ENCODE results near the gene MLLT6. TPM values are rescaled to one million over a fixed set of nuclear protein-coding genes. Genes with fewer than 3 reads are reported as not detected.

Gene MLLT6
- total RNA-seq = 100 to 1,000 TPM in 1 of 10 donors, 10 to 100 TPM in 9; 56.3 to 100 (median 67.5) TPM
- 100 to 1,000 TPM in 1 of 2 donors, 10 to 100 TPM in 1; 17.3 to 104 TPM for polyA plus RNA-seq
- long read RNA-seq, donor 1, transcript MLLT6-205 (1 exons, 2,937 nt) = major isoform, 36 of 80 reads
- long read RNA-seq, donor 1, partial matches to known transcripts = 16 of 80 reads
- long read RNA-seq, donor 1, other reads (novel, unspliced or antisense) = 26 of 80 reads
- long read RNA-seq, donor 2, transcript MLLT6-205 (1 exons, 2,937 nt) = major isoform, 30 of 65 reads
- long read RNA-seq, donor 2, partial matches to known transcripts = 17 of 65 reads
- long read RNA-seq, donor 2, other reads (novel, unspliced or antisense) = 17 of 65 reads
- long read RNA-seq, donor 3, transcript MLLT6-205 (1 exons, 2,937 nt) = major isoform, 54 of 110 reads
- long read RNA-seq, donor 3, partial matches to known transcripts = 11 of 110 reads
- long read RNA-seq, donor 3, other reads (novel, unspliced or antisense) = 45 of 110 reads

DNA sequence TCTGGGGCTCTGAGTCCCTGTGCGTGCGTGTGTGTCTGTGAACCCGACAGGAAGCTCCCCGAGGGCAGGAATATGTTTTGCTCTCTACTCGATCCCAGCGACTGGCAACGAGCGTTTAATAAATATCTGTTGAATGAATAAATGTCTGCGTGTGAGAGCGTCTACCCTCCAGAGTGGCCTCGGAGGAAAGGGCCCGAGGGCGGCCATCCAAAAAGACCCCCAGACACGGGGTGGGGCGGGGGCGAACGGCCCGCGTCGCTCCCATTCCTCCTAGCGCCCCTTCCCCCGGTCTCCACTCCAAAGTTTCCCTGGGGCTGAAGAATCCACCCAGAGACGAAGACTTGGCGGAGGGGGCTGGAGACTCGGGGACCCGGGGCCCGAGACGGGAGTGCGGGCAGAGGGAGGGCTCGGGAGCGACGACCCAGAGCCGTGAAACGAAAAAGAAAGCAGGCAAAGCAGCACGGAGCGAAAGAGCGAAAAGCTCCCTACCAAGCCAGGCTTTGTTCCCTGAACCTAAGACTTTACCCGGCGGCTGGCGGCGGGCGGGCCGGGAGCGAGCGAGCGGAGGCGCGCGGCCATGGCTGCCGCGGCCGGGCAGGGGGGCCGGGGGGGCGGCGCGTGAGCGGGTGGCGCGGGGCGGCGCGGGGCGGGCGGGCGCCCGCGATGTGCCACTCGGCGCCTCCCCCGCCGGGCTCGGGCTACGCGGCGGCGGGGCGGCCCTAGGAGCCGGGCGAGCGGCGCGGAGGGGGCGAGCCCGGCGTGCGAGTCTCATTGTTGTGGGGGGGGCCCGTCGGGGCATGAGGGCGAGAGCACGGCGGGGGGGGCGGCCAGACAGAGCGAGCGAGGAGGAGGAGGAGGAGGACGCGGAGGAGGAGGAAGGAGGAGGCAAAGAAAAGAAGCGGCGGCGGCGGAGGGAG, at the start of gene MLLT6:
Gene MLLT6, plus strand, starts transcription at position 668 of the 917 bp plus-strand sequence. CDS start 360 bp downstream, outside the sequence.
- Histone ChIP-seq H3K27ac (peak within 1 kb of the TSS; percentile 92 to 100 (median 98)), H3K9me3 (no peaks in the 10 kb centered on the region), H3K36me3 (peaks cover 0 to 30% (median 10%) of the 10 kb centered on the region in 9 donors), H3K4me3 (peak within 1 kb of the TSS; percentile 69 to 96 (median 90)), H3K27me3 (no peaks in the 10 kb centered on the region), H3K4me1 (peaks cover 8 to 69% (median 37%) of the 10 kb centered on the region in 9 donors)
- intact Hi-C loops (cut with DNase I) = loop anchor here in 3 of 10 donors (2.0 to 5.0 kb wide), 3 partner anchors 26 to 42 kb away; partner anchors contain the start of genes CISD3 (in 1 of the 3) and PCGF2 (in 1 of the 3)
- ATAC-seq = peak; percentile 33 to 72 (median 64)
- peak; percentile 81 to 87 for DNase-seq
- no peak for TF ChIP-seq CTCF (IDR thresholded peaks at IDR 0.05)
- WGBS, 2 donors = 1% methylated on average over 63 to 93 of the region's 100 CpGs

- Histone ChIP-seq H3K36me3 (no peaks in the 10 kb centered on the region), H3K4me3 (peak overlapping the region in 1 of 10 donors; percentile 7), H3K4me1 (peaks cover 0 to 12% (median 0%) of the 10 kb centered on the region in 9 donors), H3K27me3 (peaks cover 0 to 62% (median 29%) of the 10 kb centered on the region in 7 donors), H3K9me3 (no peaks in the 10 kb centered on the region), H3K27ac (no peak overlapping the region)
- DNase-seq (no peak), ATAC-seq (peak in 1 of 8 donors; percentile 35)
- WGBS, 2 donors = 56 to 57% methylated on average over 27 of the region's 27 CpGs
- intact Hi-C loops (cut with DNase I) = no loop called here
- no peak for TF ChIP-seq CTCF (IDR thresholded peaks at IDR 0.05)
These were observed 47.9 kb upstream of the MLLT6 start for GRCh38 chr17:38656959-38657823.

- no peak for TF ChIP-seq CTCF (IDR thresholded peaks at IDR 0.05)
These were observed 47.0 kb upstream of the MLLT6 start for GRCh38 chr17:38657824-38658740.

More at GRCh38 chr17:38657824-38658740, 47.0 kb upstream of the MLLT6 start:
- H3K4me1 ChIP-seq = peaks cover 0 to 12% (median 0%) of the 10 kb centered on the region in 9 donors
- peaks cover 0 to 55% (median 26%) of the 10 kb centered on the region in 7 donors for H3K27me3 ChIP-seq
- no peak for DNase-seq
- WGBS, 2 donors = 83 to 84% methylated on average over 15 of the region's 15 CpGs
- no peaks in the 10 kb centered on the region for H3K36me3 ChIP-seq
- intact Hi-C loops (cut with DNase I) = no loop called here
- no peaks in the 10 kb centered on the region for H3K9me3 ChIP-seq
- no peak overlapping the region for H3K27ac ChIP-seq
- ATAC-seq = no peak
- no peak overlapping the region for H3K4me3 ChIP-seq

All from heart right ventricle (tissue), 16 donors.